ENCODE results near the gene RANBP17.

Gene RANBP17

DNA sequence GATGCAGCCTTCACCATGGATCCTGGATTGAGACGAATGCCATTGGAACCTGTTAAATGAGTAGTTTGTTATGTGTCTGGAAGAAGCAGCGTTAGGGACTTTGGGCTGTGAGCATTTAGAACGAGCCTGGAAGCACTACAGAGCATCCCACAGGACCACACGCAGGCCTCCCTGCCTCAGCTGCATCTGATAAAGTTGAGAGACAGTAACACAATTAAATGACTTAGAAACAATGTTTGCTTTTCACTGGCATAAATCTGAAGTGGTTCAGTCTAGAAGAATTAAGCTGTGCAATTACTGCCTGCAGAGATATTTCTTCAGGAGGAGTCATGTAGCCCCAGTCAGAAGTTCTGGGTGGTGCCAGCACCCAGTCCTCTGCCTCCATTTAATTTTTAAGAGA is 437.4 kb downstream of the RANBP17 start:
- Histone ChIP-seq H3K27me3 (no peaks in the 10 kb centered on the region), H3K4me1 (no peaks in the 10 kb centered on the region), H3K27ac (no peak overlapping the region), H3K4me2 (no peak overlapping the region), H3K36me3 (no peaks in the 10 kb centered on the region), H3K9ac (no peak overlapping the region), H4K20me1 (no peaks in the 10 kb centered on the region), H3K4me3 (no peak overlapping the region), H3K9me3 (replicated peaks in 1 of 11) (no peaks in the 10 kb centered on the region)
- no peak for TF ChIP-seq Cebpa-rat (IDR thresholded peaks at IDR 0.05)

DNA sequence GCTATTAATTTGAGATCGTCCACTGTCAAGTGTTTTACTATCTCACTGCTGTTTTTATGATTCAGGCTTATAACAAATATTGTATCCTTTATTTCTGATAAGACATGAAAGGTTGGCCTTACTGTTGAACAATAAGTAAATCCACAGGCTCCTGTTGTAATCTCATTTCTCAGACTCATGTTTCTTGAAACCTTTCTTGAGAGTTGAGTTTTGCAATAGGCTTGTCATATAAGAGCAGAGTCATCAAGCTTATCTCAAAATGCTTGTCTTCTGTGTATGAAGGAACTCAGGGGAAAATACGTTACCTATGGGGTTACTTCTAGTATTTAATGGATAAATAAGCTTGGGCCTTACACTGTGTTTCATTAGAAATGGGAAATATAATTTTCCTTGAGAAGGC is 438.0 kb downstream of the RANBP17 start:
- Histone ChIP-seq H3K27ac (no peak overlapping the region), H3K4me3 (no peak overlapping the region), H3K9ac (no peak overlapping the region), H3K9me3 (replicated peaks in 1 of 11) (no peaks in the 10 kb centered on the region), H3K36me3 (no peaks in the 10 kb centered on the region), H3K27me3 (no peaks in the 10 kb centered on the region), H3K4me2 (no peak overlapping the region), H3K4me1 (no peaks in the 10 kb centered on the region), H4K20me1 (no peaks in the 10 kb centered on the region)
- no peak for TF ChIP-seq Cebpa-rat (IDR thresholded peaks at IDR 0.05)

DNA sequence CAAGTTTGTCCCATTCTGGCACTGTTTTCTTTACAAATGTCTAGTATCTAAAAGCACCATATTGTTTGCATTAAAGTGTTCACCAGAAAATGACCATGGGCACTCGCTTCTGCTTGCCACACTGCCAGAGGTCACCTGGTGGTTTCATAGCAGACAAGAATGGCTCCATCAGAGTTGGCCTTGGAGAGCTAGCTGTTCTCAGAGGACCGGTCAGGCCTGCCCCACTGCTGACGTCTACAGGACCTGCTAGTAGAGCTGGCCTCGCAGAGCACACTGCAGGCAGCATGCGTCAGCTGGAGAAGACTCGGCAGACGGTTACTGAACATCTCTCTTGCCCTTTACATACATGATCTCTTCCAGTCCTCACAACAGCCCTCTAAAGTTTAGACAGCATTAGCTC is 438.5 kb downstream of the RANBP17 start:
- H3K4me1 ChIP-seq = no peaks in the 10 kb centered on the region
- no peak overlapping the region for H3K4me3 ChIP-seq
- no peaks in the 10 kb centered on the region for H3K36me3 ChIP-seq
- no peaks in the 10 kb centered on the region for H3K27me3 ChIP-seq
- no peaks in the 10 kb centered on the region for H4K20me1 ChIP-seq
- no peaks in the 10 kb centered on the region for H3K9me3 ChIP-seq (replicated peaks in 1 of 11)
- no peak for TF ChIP-seq Cebpa-rat (IDR thresholded peaks at IDR 0.05)
- H3K27ac ChIP-seq = no peak overlapping the region
- H3K4me2 ChIP-seq = no peak overlapping the region
- no peak overlapping the region for H3K9ac ChIP-seq

DNA sequence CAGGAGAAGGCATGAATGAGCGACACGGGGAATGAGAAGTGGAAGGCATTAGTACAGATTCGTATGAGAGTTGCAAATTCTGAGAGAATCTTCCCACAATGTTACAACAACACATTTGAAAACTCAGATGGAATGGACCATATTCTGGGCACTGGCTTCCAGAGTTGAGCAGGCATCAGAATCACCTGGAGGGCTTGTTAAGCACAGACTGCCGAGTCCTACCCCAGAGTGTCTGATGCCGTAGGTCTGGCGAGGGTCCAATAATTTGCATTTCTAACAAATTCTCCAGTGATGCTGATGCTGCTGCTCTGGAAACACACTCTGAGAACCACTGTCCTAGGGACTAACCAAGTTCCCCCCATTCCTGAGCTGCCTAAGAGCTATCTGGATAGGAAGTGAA is 444.3 kb downstream of the RANBP17 start:
- H3K4me1 ChIP-seq = no peaks in the 10 kb centered on the region
- H3K36me3 ChIP-seq = no peaks in the 10 kb centered on the region
- TF ChIP-seq Cebpa-rat (IDR thresholded peaks at IDR 0.05) = no peak
- H4K20me1 ChIP-seq = no peaks in the 10 kb centered on the region
- peaks cover 34 to 39% (median 36%) of the 10 kb centered on the region in 11 experiments for H3K9me3 ChIP-seq (replicated peaks in 1 of 11)
- no peak overlapping the region for H3K9ac ChIP-seq
- H3K27me3 ChIP-seq = peaks cover 7 to 19% (median 16%) of the 10 kb centered on the region in 11 experiments
- H3K27ac ChIP-seq = no peak overlapping the region
- no peak overlapping the region for H3K4me2 ChIP-seq
- H3K4me3 ChIP-seq = no peak overlapping the region

DNA sequence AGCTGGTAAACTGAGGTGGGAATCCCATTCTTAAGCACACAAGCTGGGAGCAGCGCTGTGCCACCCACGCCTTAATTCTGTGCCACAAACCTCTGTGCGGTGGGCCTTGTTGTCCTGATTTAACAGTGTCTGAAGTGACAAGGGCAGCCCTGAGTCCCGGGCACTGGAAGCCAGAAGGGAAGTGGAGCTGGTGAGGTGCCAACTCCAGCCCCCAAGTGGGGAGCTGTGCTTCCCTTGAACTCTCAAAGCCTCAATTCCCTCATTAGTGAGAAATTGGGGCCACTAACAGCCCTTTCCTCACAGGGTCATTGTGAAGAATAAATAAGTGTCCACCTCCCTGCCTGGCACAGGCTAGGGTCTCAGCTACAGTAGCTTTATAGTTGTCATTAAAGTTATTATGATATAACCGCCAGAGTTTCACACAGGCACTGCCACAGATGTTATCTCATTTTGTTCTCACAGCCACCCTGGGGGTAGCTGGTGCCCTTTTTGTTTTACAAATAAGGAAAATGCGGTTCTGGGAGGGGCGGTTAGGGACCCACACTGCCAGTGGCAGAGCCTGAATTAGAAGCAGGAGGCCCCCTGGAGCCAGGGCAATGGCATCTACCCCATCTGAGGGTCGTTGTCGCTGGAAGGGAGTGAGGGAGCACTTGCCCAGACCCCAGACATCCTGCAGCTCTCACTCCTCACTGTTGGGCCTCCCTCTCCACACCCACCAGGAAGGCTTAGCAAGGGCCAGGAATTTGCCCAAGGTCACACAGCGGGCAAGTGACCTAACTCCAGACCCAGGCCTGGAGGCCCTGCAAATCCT is 445.2 kb downstream of the RANBP17 start:
- Histone ChIP-seq H3K27me3 (peaks cover 15 to 27% (median 24%) of the 10 kb centered on the region in 11 experiments), H3K9me3 (replicated peaks in 1 of 11) (peaks cover 42 to 47% (median 44%) of the 10 kb centered on the region in 11 experiments), H3K27ac (no peak overlapping the region), H3K4me2 (no peak overlapping the region), H3K4me3 (no peak overlapping the region), H3K36me3 (no peaks in the 10 kb centered on the region; a peak in 1 of 22 replicates), H4K20me1 (no peaks in the 10 kb centered on the region), H3K4me1 (no peaks in the 10 kb centered on the region), H3K9ac (no peak overlapping the region)
- no peak for TF ChIP-seq Cebpa-rat (IDR thresholded peaks at IDR 0.05)

DNA sequence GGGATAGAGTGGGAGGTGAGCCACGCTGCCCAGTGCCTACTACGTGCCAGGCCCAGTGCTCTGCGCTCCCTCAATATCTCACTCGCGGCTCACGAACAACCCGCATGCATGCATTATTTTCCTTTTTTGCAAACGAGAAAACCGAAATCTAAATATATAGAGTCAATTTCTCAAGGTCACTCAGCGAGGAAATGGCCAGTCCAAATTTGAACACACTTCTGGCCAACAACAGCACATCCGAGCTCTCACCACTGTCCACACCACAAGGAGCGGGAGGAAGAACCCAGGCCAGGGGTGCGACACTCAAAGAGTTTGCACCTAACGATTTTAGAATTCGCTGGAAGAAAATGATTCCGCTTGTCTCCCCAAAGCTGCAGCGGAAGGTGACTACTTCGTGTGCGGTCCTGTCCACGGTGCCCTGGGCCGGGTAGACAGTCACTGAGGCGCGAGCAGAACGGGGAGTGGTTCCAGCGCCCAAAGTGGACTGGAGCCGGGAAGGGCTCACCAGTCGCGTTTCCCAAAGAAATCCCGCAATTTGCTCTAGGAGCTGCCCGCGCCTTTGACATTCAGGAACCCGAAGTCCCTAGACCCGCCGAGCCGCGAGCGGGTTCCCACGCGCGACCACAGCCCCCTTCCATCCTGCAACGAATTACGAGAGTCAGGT is 446.1 kb downstream of the RANBP17 start:
- H3K36me3 ChIP-seq = peaks cover 0 to 7% (median 0%) of the 10 kb centered on the region in 11 experiments; a peak in 1 of 22 replicates
- no peak overlapping the region for H3K4me2 ChIP-seq
- no peak overlapping the region for H3K27ac ChIP-seq
- H3K27me3 ChIP-seq = peaks cover 25 to 36% (median 34%) of the 10 kb centered on the region in 11 experiments
- H3K4me3 ChIP-seq = no peak overlapping the region
- no peaks in the 10 kb centered on the region for H4K20me1 ChIP-seq
- no peak for TF ChIP-seq Cebpa-rat (IDR thresholded peaks at IDR 0.05)
- H3K9ac ChIP-seq = no peak overlapping the region
- no peaks in the 10 kb centered on the region for H3K4me1 ChIP-seq
- peaks cover 52 to 57% (median 54%) of the 10 kb centered on the region in 11 experiments for H3K9me3 ChIP-seq (replicated peaks in 1 of 11)

DNA sequence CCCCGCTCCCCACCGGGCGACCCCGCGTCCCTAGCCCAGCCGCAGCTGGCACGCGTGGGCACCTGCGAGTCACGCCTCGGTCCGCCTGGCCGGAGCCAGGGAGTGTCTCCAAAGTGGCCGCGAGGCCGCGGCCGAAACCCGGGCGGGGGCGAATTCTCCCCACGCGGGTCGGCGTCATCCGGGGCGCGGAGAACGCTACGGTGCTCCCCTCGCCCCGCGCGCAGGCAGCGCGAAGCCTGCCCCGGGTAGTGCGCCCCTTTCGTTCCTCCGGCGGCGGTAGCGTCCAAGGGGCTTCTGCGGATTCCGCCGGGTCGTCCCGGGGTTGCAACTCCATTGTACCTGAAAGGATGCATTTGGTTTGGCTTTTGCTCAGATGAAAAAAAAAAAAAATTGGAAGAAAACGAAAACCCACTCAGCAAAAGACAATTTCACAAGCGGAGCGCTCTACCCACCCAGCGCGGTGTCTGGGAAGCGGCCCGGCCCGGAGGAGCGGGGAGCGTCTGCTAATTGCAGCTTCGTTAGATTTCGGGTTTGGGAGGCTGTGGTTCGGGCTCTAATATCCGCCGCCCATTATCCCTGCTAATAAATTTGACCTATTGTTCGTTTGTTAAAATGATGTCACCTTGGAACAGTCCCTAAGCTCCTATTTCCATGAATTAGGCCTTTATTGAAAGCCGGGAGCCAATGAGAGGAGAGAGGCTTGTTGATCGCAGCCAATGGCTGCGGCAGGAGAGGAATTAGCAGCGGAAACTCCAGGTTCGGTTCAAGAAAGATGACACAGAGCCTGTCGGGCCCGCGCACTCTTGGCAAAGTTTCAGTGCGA is 446.8 kb downstream of the RANBP17 start, which contains the start of gene TLX3:
Gene TLX3, plus strand, starts transcription at position 796 of the 823 bp plus-strand sequence. CDS start 118 bp downstream, outside the sequence.
- H3K4me2 ChIP-seq = no peak within 1 kb of the TSS
- no peaks in the 10 kb centered on the region for H3K4me1 ChIP-seq
- no peaks in the 10 kb centered on the region for H4K20me1 ChIP-seq
- no peak within 1 kb of the TSS for H3K9ac ChIP-seq
- H3K27ac ChIP-seq = no peak within 1 kb of the TSS
- peaks cover 0 to 7% (median 0%) of the 10 kb centered on the region in 11 experiments; a peak in 1 of 22 replicates for H3K36me3 ChIP-seq
- H3K9me3 ChIP-seq (replicated peaks in 1 of 11) = peaks cover 59 to 64% (median 61%) of the 10 kb centered on the region in 11 experiments
- peak within 1 kb of the TSS in 1 of 10 experiments; percentile 15; a peak in 1 of 20 replicates for H3K4me3 ChIP-seq
- H3K27me3 ChIP-seq = peaks cover 32 to 44% (median 41%) of the 10 kb centered on the region in 11 experiments
- no peak for TF ChIP-seq Cebpa-rat (IDR thresholded peaks at IDR 0.05)

DNA sequence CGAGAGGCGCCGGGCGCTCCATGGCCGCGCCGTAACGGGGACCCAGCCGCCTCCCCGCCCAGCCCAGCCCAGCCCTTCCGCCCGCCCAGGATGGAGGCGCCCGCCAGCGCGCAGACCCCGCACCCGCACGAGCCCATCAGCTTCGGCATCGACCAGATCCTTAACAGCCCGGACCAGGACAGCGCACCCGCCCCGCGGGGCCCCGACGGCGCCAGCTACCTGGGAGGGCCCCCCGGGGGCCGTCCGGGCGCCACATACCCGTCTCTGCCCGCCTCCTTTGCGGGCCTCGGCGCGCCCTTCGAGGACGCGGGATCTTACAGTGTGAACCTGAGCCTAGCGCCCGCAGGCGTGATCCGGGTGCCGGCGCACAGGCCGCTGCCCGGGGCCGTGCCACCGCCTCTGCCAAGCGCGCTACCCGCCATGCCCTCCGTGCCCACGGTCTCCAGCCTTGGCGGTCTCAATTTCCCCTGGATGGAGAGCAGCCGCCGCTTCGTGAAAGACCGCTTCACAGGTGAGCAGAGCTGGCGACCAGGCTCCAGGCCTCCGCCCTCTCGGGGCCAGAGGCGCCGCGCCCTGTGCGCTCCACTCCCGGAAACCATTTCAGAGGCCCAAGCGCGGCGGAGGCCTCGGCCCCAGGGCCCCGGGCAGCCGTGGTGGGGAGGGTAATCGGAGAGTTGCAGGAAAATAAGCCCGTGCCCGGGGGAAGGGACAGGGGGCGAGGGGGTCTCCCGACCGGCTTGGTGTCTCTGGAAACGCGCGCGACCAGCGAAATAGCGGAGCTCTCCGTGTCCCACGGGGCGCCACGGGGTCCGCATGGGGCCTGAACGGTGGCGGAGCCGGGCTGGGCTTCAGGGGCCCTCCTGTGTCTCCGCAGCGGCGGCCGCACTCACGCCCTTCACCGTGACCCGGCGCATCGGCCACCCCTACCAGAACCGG is 447.7 kb downstream of the RANBP17 start:
- Histone ChIP-seq H3K9ac (no peak overlapping the region), H3K27ac (no peak overlapping the region), H3K27me3 (peaks cover 41 to 53% (median 50%) of the 10 kb centered on the region in 11 experiments), H3K4me1 (no peaks in the 10 kb centered on the region), H3K36me3 (peaks cover 0 to 7% (median 0%) of the 10 kb centered on the region in 11 experiments; a peak in 1 of 22 replicates), H3K9me3 (replicated peaks in 1 of 11) (peaks cover 68 to 73% (median 70%) of the 10 kb centered on the region in 11 experiments), H3K4me3 (peak overlapping the region in 1 of 10 experiments; percentile 15; a peak in 1 of 20 replicates), H3K4me2 (no peak overlapping the region), H4K20me1 (no peaks in the 10 kb centered on the region)
- TF ChIP-seq Cebpa-rat (IDR thresholded peaks at IDR 0.05) = no peak

All from BLaER1 treated with 17β-estradiol and CSF1 and Interleukin-3, amounts not matched to agents 10 nM and 100 nM (cell line).